Upper lobe of left lung (tissue), 4 donors: ENCODE results near the gene SEMA4D.

Source experiments
- POLR2A ChIP-seq, 4 donors: fragments of 450-650 bp; IDR thresholded peaks; one replicate each; pipeline ENCODE4 v1.5.1; 2016 to 2017; ENCODE audit warnings: antibody characterized with exemption in 4 of 4, mild to moderate bottlenecking in 2 of 4
- POLR2AphosphoS5 ChIP-seq, 2 donors: sonication (generic); formaldehyde crosslinking; IDR thresholded peaks; one replicate each; pipeline ENCODE4 v1.5.1; 2017; ENCODE audit warnings: antibody characterized with exemption in 2 of 2
- TF ChIP-seq, protein P1 (sequence below), 6 experiments: fragments of 450-650 bp in 4 of 6; fragments of 200-600 bp in 2 of 6; sonication (generic) in 2 of 6; IDR thresholded peaks; one replicate each; pipeline ENCODE4 v1.5.1; 2016 to 2019; ENCODE audit warnings: antibody characterized with exemption in 6 of 6

DNA sequence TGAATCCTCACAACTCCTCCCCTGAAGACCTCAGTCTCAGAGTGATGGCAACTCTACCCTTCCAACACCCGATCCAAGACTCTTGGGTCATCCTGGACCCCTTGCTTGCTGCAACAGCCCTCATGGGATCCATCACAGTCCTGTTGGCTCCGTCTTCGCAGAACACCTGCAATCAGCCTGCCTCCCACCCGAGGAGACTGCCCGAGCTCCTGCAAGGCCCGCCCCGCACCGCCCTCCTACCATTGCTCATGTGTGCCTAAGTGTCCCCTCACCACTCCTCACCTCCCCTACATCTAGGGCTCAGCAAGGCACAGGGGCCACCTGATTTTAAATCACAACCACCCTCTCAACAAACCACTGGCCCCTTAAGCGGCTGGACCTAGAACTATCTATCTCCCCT is 5.3 kb downstream of the SEMA4D start:
- TF ChIP-seq, protein P1, sequence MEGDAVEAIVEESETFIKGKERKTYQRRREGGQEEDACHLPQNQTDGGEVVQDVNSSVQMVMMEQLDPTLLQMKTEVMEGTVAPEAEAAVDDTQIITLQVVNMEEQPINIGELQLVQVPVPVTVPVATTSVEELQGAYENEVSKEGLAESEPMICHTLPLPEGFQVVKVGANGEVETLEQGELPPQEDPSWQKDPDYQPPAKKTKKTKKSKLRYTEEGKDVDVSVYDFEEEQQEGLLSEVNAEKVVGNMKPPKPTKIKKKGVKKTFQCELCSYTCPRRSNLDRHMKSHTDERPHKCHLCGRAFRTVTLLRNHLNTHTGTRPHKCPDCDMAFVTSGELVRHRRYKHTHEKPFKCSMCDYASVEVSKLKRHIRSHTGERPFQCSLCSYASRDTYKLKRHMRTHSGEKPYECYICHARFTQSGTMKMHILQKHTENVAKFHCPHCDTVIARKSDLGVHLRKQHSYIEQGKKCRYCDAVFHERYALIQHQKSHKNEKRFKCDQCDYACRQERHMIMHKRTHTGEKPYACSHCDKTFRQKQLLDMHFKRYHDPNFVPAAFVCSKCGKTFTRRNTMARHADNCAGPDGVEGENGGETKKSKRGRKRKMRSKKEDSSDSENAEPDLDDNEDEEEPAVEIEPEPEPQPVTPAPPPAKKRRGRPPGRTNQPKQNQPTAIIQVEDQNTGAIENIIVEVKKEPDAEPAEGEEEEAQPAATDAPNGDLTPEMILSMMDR (IDR thresholded peaks at IDR 0.05) = no peak
- no peak for TF ChIP-seq POLR2AphosphoS5 (IDR thresholded peaks at IDR 0.05)
- no peak for TF ChIP-seq POLR2A (IDR thresholded peaks at IDR 0.05)
